HEK293T (cell line): ENCODE data around the gene SIN3A.
"Not testable (repeated sequence)": the region's sequence is repeated elsewhere in the genome, so short reads cannot be mapped to it uniquely, and the experiment has no call there.

Source experiments
- CTCF ChIA-PET: fragments of 350-600 bp; formaldehyde crosslinking; extraction: SDS; loops from one replicate; lab custom pipeline; 2021; ENCODE audit warnings: antibody characterized with exemption, inconsistent platforms; lab: Yijun Ruan, JAX
- POLR2A ChIA-PET: fragments of 350-600 bp; formaldehyde crosslinking; extraction: SDS; loops from one replicate; lab custom pipeline; 2020; ENCODE audit warnings: antibody characterized with exemption, inconsistent platforms; lab: Yijun Ruan, JAX
- DNase-seq: peaks from one replicate; pipeline ENCODE4 v3.0.0; 2012; ENCODE audit warnings: mixed read lengths; ENCODE audit errors: extremely low spot score
- ARNT ChIP-seq: fragments of 450-650 bp; IDR thresholded peaks from 2 replicates; pipeline ENCODE4 v1.6.1; 2017; ENCODE audit warnings: mild to moderate bottlenecking
- BHLHE40 ChIP-seq: fragments of 450-650 bp; IDR thresholded peaks from 2 replicates; pipeline ENCODE4 v1.6.1; 2016; ENCODE audit warnings: mild to moderate bottlenecking, moderate library complexity, borderline replicate concordance
- CTBP1 ChIP-seq: fragments of 450-650 bp; IDR thresholded peaks from 2 replicates; pipeline ENCODE4 v1.6.1; 2016; ENCODE audit warnings: borderline replicate concordance
- ELF4 ChIP-seq: fragments of 450-650 bp; IDR thresholded peaks from 2 replicates; pipeline ENCODE4 v1.6.1; 2017; ENCODE audit warnings: antibody characterized with exemption
- FOXA1 ChIP-seq: fragments of 450-650 bp; IDR thresholded peaks from 2 replicates; pipeline ENCODE4 v1.6.1; 2016; ENCODE audit warnings: mild to moderate bottlenecking
- FOXK2 ChIP-seq: fragments of 450-650 bp; IDR thresholded peaks from 2 replicates; pipeline ENCODE4 v1.6.1; 2016; ENCODE audit warnings: mild to moderate bottlenecking
- FOXM1 ChIP-seq: fragments of 450-650 bp; IDR thresholded peaks from 2 replicates; pipeline ENCODE4 v1.6.1; 2017; ENCODE audit warnings: mild to moderate bottlenecking, borderline replicate concordance
- HDGF ChIP-seq: fragments of 450-650 bp; IDR thresholded peaks from 2 replicates; pipeline ENCODE4 v1.6.1; 2017; ENCODE audit warnings: antibody characterized with exemption, borderline replicate concordance
- L3MBTL2 ChIP-seq: fragments of 450-650 bp; conservative IDR thresholded peaks from 2 replicates; pipeline ENCODE4 v1.6.1; 2016; ENCODE audit warnings: mild to moderate bottlenecking
- LEF1 ChIP-seq: fragments of 450-650 bp; IDR thresholded peaks from 2 replicates; pipeline ENCODE4 v1.6.1; 2017; ENCODE audit warnings: mild to moderate bottlenecking, borderline replicate concordance
- NFRKB ChIP-seq: fragments of 450-650 bp; IDR thresholded peaks from 2 replicates; pipeline ENCODE4 v1.6.1; 2016; ENCODE audit warnings: mild to moderate bottlenecking, moderate library complexity
- SP1 ChIP-seq: fragments of 450-650 bp; IDR thresholded peaks from 2 replicates; pipeline ENCODE4 v1.6.1; 2017
- SUZ12 ChIP-seq: fragments of 450-650 bp; IDR thresholded peaks from 2 replicates; pipeline ENCODE4 v1.6.1; 2016; ENCODE audit warnings: mild to moderate bottlenecking
- TARDBP ChIP-seq: fragments of 450-650 bp; IDR thresholded peaks from 2 replicates; pipeline ENCODE4 v1.6.1; 2016
- ZNF384 ChIP-seq: fragments of 450-650 bp; IDR thresholded peaks from 2 replicates; pipeline ENCODE4 v1.6.1; 2016
- TF ChIP-seq, protein P1 (sequence below): fragments of 450-650 bp; IDR thresholded peaks from 2 replicates; pipeline ENCODE4 v1.6.1; 2016

Gene SIN3A

DNA sequence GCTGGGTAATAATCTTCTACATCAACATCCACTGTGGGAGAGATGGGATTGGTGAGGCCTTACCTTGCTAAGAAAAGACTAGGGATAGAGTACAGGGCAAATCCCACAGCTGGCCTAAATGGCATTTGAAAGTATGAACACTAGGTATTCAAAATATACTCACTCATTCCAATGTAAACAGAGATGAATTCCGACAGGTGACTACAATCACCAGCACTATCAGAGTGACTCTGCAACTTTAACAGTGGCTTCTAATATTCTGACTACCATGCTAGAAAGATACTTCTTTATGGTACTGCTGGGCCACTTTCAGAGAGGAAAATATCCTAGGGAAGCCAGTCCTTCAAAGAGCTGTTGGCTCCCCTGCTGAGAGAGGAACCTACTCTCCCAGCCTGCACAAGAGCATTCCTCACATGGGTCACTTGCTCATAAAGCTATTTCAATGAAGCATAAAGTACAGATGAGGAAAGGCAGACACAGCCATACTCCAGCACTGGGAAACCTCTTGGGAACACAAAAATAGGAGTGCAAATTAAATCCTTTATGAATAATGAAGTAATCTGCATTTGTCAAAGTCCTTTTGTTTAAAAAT is 61.6 kb downstream of the SIN3A start:
- DNase-seq: no peak
- ChIA-PET CTCF (interaction anchor here (1.4 kb wide), 1 partner anchor 22 kb away, joined by 5 read pairs; the partner anchor contains the start of gene MAN2C1), POLR2A (interaction anchor here (0.6 to 5.4 kb wide), 3 partner anchors 9 to 64 kb away, joined by 3 to 31 read pairs (median 9); partner anchors contain the start of genes MAN2C1 and SIN3A)
- TF ChIP-seq NFRKB (no peak), ZNF384 (no peak), SP1 (no peak), ELF4 (no peak), CTBP1 (no peak), TARDBP (no peak), BHLHE40 (no peak), FOXK2 (no peak), SUZ12 (no peak), FOXA1 (no peak), L3MBTL2 (no peak), LEF1 (no peak), ARNT (no peak)
- TF ChIP-seq, protein P1, sequence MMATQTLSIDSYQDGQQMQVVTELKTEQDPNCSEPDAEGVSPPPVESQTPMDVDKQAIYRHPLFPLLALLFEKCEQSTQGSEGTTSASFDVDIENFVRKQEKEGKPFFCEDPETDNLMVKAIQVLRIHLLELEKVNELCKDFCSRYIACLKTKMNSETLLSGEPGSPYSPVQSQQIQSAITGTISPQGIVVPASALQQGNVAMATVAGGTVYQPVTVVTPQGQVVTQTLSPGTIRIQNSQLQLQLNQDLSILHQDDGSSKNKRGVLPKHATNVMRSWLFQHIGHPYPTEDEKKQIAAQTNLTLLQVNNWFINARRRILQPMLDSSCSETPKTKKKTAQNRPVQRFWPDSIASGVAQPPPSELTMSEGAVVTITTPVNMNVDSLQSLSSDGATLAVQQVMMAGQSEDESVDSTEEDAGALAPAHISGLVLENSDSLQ: no peak

DNA sequence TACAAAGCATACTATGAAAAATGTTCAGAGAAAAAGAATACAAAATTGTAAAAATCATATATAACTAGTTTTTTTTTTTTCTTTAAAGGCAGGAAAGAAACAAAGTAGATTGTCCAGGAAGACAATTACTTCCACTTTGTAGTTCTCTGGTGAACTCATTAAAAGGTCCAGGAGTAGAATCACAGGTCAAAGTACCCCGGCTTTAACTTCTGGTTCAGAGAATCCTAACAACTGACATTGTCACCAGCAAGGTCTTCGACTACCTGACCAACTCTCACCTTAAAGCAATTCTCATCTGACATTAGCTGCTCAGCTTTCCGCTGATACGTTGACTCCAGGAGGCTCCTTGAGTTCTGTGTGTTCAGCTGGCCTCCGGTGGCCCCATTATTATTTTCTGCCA is 67.5 kb downstream of the SIN3A start:
- CTCF ChIA-PET, POLR2A ChIA-PET, DNase-seq: not testable (repeated sequence)

DNA sequence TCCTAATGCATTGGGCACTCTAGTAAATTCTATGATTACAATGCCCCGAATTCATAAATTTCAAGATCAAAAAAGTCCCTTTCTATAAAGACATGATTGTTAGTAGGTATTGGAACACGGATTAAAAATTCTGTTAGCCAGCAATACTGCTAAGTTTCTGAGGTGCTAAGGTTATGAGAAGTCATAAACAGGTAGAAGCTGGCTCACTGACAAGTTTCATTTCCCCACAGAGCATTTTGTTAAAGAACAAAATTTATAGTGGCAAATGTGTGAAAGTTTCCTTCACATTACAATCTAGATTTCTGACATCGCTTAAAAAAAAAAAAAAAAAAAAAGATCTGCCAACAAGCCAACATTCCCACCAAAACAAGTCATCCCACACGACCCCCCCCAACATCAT is 70.7 kb downstream of the SIN3A start:
- DNase-seq: no peak
- ChIA-PET POLR2A (interaction anchor here (0.9 to 1.3 kb wide), 3 partner anchors 9 to 71 kb away, joined by 3 to 4 read pairs (median 3); partner anchors contain the start of gene MAN2C1), CTCF (interaction anchor here (1.1 kb wide), 1 partner anchor 13 kb away, joined by 4 read pairs; no protein-coding TSS in a partner anchor)
- TF ChIP-seq CTBP1 (no peak), SP1 (no peak), LEF1 (no peak), FOXA1 (no peak)
- TF ChIP-seq, protein P1: no peak

DNA sequence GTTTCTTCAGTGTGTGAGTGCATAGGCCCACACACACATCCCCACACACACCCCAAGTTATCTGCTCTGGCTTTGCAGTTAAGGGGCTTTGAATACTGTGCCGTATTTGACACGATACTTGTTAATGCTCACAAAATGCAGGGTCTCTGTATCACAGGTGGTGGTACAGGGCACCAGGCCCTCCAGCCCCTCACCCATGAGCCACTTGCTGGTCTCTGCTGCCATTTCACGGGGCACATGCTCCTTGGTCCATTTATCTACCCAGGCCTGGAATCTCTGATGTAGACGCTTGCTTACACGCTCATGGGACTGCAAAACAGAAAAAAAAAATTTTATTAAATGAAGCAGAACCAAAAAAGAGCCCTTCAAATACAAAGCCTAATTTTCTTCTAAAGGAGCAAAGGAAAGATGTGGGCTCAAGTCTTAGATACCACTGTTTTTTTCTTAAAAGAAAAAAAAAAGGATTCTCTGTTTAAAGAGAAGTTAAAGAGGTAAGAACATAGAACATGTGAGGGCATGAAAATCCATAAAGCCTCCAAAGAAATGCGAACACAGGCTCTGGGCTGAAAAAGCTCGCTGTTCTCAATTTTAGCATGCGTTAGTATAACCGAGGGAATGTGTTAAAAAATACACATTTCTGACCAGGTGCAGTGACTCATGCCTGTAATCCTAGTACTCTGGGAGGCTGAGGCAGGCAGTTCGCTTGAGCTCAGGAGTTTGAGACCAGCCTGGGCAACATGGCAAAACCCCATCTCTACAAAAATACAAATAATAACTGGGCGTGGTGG is 79.4 kb downstream of the SIN3A start:
- ChIA-PET CTCF (no interaction called here), POLR2A (interaction anchor here (5.9 kb wide), 1 partner anchor 82 kb away, joined by 139 read pairs; the partner anchor contains the start of gene SIN3A)
- TF ChIP-seq TARDBP (no peak), CTBP1 (no peak), L3MBTL2 (no peak), HDGF (no peak), FOXA1 (no peak), ZNF384 (no peak), NFRKB (no peak), FOXM1 (no peak), FOXK2 (no peak), ARNT (no peak), LEF1 (no peak), BHLHE40 (no peak), SUZ12 (no peak)
- TF ChIP-seq, protein P1: no peak
- no peak for DNase-seq

DNA sequence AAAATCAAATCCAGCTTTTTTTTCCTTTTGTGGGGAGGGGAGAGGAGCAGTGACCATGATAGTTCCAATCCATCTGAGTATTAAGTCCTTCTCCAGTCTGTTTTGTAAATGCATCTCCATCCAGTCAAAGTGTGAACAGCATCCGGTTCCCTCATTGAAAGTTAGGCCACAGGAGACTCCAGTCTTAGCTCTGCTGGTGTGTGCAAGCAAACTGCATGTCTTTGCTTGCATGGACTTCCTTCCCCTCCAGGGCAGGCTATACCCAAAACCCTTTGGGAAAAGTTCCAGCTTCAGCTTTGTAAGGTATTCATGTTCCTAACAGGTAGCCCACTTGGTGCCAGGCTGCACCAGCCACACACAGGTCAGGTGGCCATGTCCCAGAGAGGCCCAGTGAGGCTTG is 80.0 kb downstream of the SIN3A start:
- POLR2A ChIA-PET: interaction anchor here (4.9 to 5.9 kb wide), 2 partner anchors 82 to 267 kb away, joined by 48 to 139 read pairs; partner anchors contain the start of genes IMP3 and SIN3A

More for the DNA sequence above, 80.0 kb downstream of the SIN3A start:
- TF ChIP-seq NFRKB: no peak
- TF ChIP-seq ZNF384: no peak
- no peak for TF ChIP-seq FOXK2
- no peak for TF ChIP-seq ARNT
- TF ChIP-seq, protein P1: no peak
- no peak for TF ChIP-seq TARDBP
- TF ChIP-seq HDGF: no peak
- no peak for TF ChIP-seq L3MBTL2
- no peak for TF ChIP-seq FOXA1
- no peak for TF ChIP-seq CTBP1
- no peak for TF ChIP-seq BHLHE40
- TF ChIP-seq ELF4: no peak
- TF ChIP-seq SUZ12: no peak
- TF ChIP-seq FOXM1: no peak
- no peak for TF ChIP-seq SP1
- TF ChIP-seq LEF1: no peak
- CTCF ChIA-PET: no interaction called here
- DNase-seq: no peak
